K562 (cell line): Measurements from ENCODE around the gene ARR3. TPM values are rescaled to one million over a fixed set of nuclear protein-coding genes. Genes with fewer than 3 reads are reported as not detected.

Experiments
- ATAC-seq: fragments of 200-7000 bp; cut with Tn5 transposase; 3 replicates; pipeline ENCODE4 v1.9.1; 2020; ENCODE audit warnings: moderate library complexity
- BruUV-seq: library from RNA; stranded (reverse); fragments of 400-500 nt; replicated peaks from 2 replicates; lab custom pipeline; 2021; lab: Mats Ljungman, UMichigan
- CTCF ChIA-PET: fragments of 300-600 bp; formaldehyde crosslinking; extraction: SDS; loops from one replicate; lab custom pipeline; 2021; ENCODE audit warnings: low intra/inter-chr PET ratio; lab: Yijun Ruan, JAX
- POLR2A ChIA-PET: fragments of 300-600, 350-650 bp; sonication (Branson Sonifier 250); formaldehyde crosslinking; extraction: SDS; loops from one replicate; lab custom pipeline; 2021; ENCODE audit warnings: antibody characterized with exemption, inconsistent platforms; lab: Yijun Ruan, JAX
- DNase-seq, 4 experiments: peaks; one replicate each; pipeline versions ENCODE4 v3.0.0 to v3.0.0-alpha.2; 2011 to 2018; ENCODE audit warnings: low spot score in 3 of 4, mixed read lengths in 3 of 4; ENCODE audit errors: extremely low read depth in 1 of 4
- FAIRE-seq: peaks from 2 replicates; lab custom pipeline; 2011; peaks lifted over from hg19 to GRCh38; lab: Jason Lieb, UNC
- H2AFZ ChIP-seq: 2 replicates; pipeline ENCODE4 v1.6.0; 2011; ENCODE audit warnings: low read depth, low read length, control low read depth, inconsistent platforms
- H3K27ac ChIP-seq: fragments of 200-600 bp; 3 replicates; pipeline ENCODE4 v1.8.0; 2011; ENCODE audit warnings: low read depth, mild to moderate bottlenecking, control low read depth, inconsistent platforms, low read length, moderate library complexity, mixed read lengths; ENCODE audit errors: extremely low read depth
- H3K27me3 ChIP-seq, 2 experiments: fragments of 300-600 bp in 1 of 2; 2 replicates in 1 of 2; 3 replicates in 1 of 2; pipeline versions ENCODE4 v1.6.0 to v1.8.0; 2011; ENCODE audit warnings: inconsistent platforms in 2 of 2, low read length in 2 of 2, mild to moderate bottlenecking in 1 of 2, mixed read lengths in 1 of 2, moderate library complexity in 1 of 2; ENCODE audit not compliant: control insufficient read depth in 2 of 2, insufficient read depth in 2 of 2
- H3K36me3 ChIP-seq: fragments of 300-600 bp; 3 replicates; pipeline ENCODE4 v1.8.0; 2011; ENCODE audit warnings: mild to moderate bottlenecking, low read length, inconsistent platforms; ENCODE audit not compliant: control insufficient read depth, insufficient read depth
- H3K4me1 ChIP-seq, 2 experiments: fragments of 200-600 bp in 1 of 2; replicated peaks in 1 of 2; 2 replicates in 1 of 2; 3 replicates in 1 of 2; pipeline versions ENCODE4 v1.5.1 to v1.8.0; 2011; ENCODE audit warnings: inconsistent platforms in 2 of 2, low read length in 2 of 2, mild to moderate bottlenecking in 1 of 2, mixed read lengths in 1 of 2, moderate library complexity in 1 of 2; ENCODE audit not compliant: control insufficient read depth in 2 of 2, insufficient read depth in 2 of 2
- H3K4me2 ChIP-seq: 2 replicates; pipeline ENCODE4 v1.6.1; 2011; ENCODE audit warnings: low read length, control low read depth, inconsistent platforms, mixed read lengths; ENCODE audit not compliant: insufficient read depth
- H3K4me3 ChIP-seq: fragments of 200-600 bp; sonication (generic), shearing (Covaris generic); 2 replicates; pipeline ENCODE4 v1.5.1; 2016; ENCODE audit warnings: control low read depth, inconsistent platforms
- H3K79me2 ChIP-seq: fragments of 200-600 bp; 3 replicates; pipeline ENCODE4 v1.8.0; 2011; ENCODE audit warnings: low read length, inconsistent platforms; ENCODE audit not compliant: control insufficient read depth, insufficient read depth
- H3K9ac ChIP-seq, 2 experiments: 2 replicates each; pipeline versions ENCODE4 v1.6.0 to v1.6.1; 2011; ENCODE audit warnings: low read depth in 2 of 2, low read length in 2 of 2, control low read depth in 1 of 2, inconsistent platforms in 1 of 2, mild to moderate bottlenecking in 1 of 2, mixed read lengths in 1 of 2; ENCODE audit not compliant: insufficient read depth in 1 of 2
- H3K9me1 ChIP-seq: one replicate; pipeline ENCODE4 v1.6.0; 2011; ENCODE audit warnings: inconsistent platforms, mild to moderate bottlenecking, low read length, moderate library complexity; ENCODE audit not compliant: control insufficient read depth, insufficient read depth
- H3K9me3 ChIP-seq: replicated peaks from 2 replicates; pipeline ENCODE4 v1.5.1; 2011; ENCODE audit warnings: low read depth, low read length, inconsistent platforms; ENCODE audit not compliant: control insufficient read depth, insufficient read depth
- H4K20me1 ChIP-seq: replicated peaks from 2 replicates; pipeline ENCODE4 v1.6.1; 2011; ENCODE audit warnings: low read length, inconsistent platforms, mixed read lengths; ENCODE audit not compliant: control insufficient read depth, insufficient read depth
- HIVEP1 ChIP-seq: fragments of 250-450 bp; sonication (Bioruptor Pico); IDR thresholded peaks from 2 replicates; pipeline ENCODE4 v1.4.0; 2020; ENCODE audit warnings: mild to moderate bottlenecking
- LARP7 ChIP-seq: fragments of 450-650 bp; IDR thresholded peaks from 2 replicates; pipeline ENCODE4 v1.6.1; 2016
- NR1H2 ChIP-seq: sonication (generic); formaldehyde crosslinking; IDR thresholded peaks from 2 replicates; pipeline ENCODE4 v1.4.0; 2020; ENCODE audit warnings: mild to moderate bottlenecking, missing genetic modification reagents
- SAFB2 ChIP-seq: fragments of 200-400 bp; formaldehyde crosslinking; IDR thresholded peaks from 2 replicates; pipeline ENCODE4 v1.6.1; 2018; ENCODE audit warnings: borderline replicate concordance, low read length, low read depth, moderate library complexity; ENCODE audit not compliant: severe bottlenecking
- SFPQ ChIP-seq: fragments of 200-400 bp; formaldehyde crosslinking; IDR thresholded peaks from 2 replicates; pipeline ENCODE4 v1.6.1; 2017; ENCODE audit warnings: mild to moderate bottlenecking, low read depth, low read length, moderate library complexity
- SMARCB1 ChIP-seq: IDR thresholded peaks from 2 replicates; pipeline ENCODE4 v1.6.1; 2011; ENCODE audit warnings: improper control_type of control experiment, low read depth; ENCODE audit not compliant: insufficient read length
- TRIM25 ChIP-seq: fragments of 450-650 bp; IDR thresholded peaks from 2 replicates; pipeline ENCODE4 v1.7.0; 2016; ENCODE audit warnings: borderline replicate concordance
- ZNF143 ChIP-seq: sonication (generic); formaldehyde crosslinking; IDR thresholded peaks from 2 replicates; pipeline ENCODE4 v1.9.0; 2022; ENCODE audit warnings: mild to moderate bottlenecking, missing genetic modification reagents
- WGBS: fragments of 100-300 bp; shearing (Covaris generic); methylation state at CpG from one replicate; pipeline ENCODE4 v1.1.6; 2016; ENCODE audit warnings: low coverage, mixed read lengths; ENCODE audit not compliant: insufficient coverage; ENCODE audit errors: missing lambda C conversion rate; 5-methylcytosine and 5-hydroxymethylcytosine counted together
- in situ Hi-C: fragments of 300-500 bp; cut with MboI; formaldehyde crosslinking; loops from 4 replicates; pipeline ENCODE4 v1.15.0; 2018; ENCODE audit warnings: inconsistent platforms, mixed read lengths
- intact Hi-C: fragments of 100-400 bp; cut with micrococcal nuclease; formaldehyde crosslinking; loops from 2 replicates; pipeline ENCODE4 v1.14.2; 2022
- polyA plus RNA-seq, 8 experiments: library from polyadenylated mRNA; depleted of rRNA in 4 of 8; stranded (reverse) in 5 of 8; unstranded in 3 of 8; fragments of >200 nt; fragmentation: Nextera tagmentation in 2 of 8; fragmentation: Illumina TruSeq in 1 of 8; extraction: Ambion mirVana in 2 of 8; extraction: Trizol in 1 of 8; gene quantifications; 2 replicates each; pipeline versions ENCODE4 v1.2.1 to v1.2.3, GENCODE V29; 2011 to 2014; ENCODE audit warnings: inconsistent platforms in 1 of 8, missing spikeins in 1 of 8
- total RNA-seq, 7 experiments: library from RNA; depleted of rRNA in 6 of 7; stranded (reverse); fragments of >200 nt in 6 of 7; fragmentation: Illumina TruSeq in 2 of 7; extraction: Trizol in 2 of 7; gene quantifications; 2 replicates each; pipeline versions ENCODE4 v1.2.1 to v1.2.3, GENCODE V29; 2011 to 2021; ENCODE audit warnings: low replicate concordance in 1 of 7

ARR3 gene
- total and polyA plus RNA-seq, 9 of the 15 experiments (the other 6 are each of a cell fraction or from before 2014, with no cell fraction given): not detected

- Histone ChIP-seq H3K79me2 (no peaks in the 10 kb centered on the region), H4K20me1 (no peaks in the 10 kb centered on the region), H3K36me3 (peaks cover 64% of the 10 kb centered on the region; the same call in 2 of the 3 replicates), H3K27me3 (no peaks in the 10 kb centered on the region), H3K9ac (no peak overlapping the region), H3K4me1 (no peaks in the 10 kb centered on the region), H3K27ac (no peak overlapping the region), H3K4me2 (no peak overlapping the region), H3K4me3 (no peak overlapping the region), H3K9me1 (no peaks in the 10 kb centered on the region), H2AFZ (no peak overlapping the region), H3K9me3 (no peaks in the 10 kb centered on the region)
- BruUV-seq: no TSS peak
- intact Hi-C loops: no loop called here
- ChIA-PET CTCF (no interaction called here), POLR2A (interaction anchor here (1.0 kb wide), 1 partner anchor 45 kb away, joined by 4 read pairs; no protein-coding TSS in a partner anchor)
- 88% methylated on average over 3 of the region's 3 CpGs for WGBS
- no peak for ATAC-seq
- DNase-seq: no peak
- FAIRE-seq: no peak
- in situ Hi-C loops: no loop called here
- no peak for TF ChIP-seq SMARCB1
- TF ChIP-seq SFPQ: no peak
- no peak for TF ChIP-seq NR1H2 (CRISPR knock-in tag)
- TF ChIP-seq SAFB2: no peak
- no peak for TF ChIP-seq HIVEP1 (CRISPR knock-in tag)
- no peak for TF ChIP-seq ZNF143 (CRISPR knock-in tag)
- no peak for TF ChIP-seq TRIM25
- no peak for TF ChIP-seq LARP7
Measured at GRCh38 chrX:70301716-70302115, 33.6 kb downstream of the ARR3 start.
